ENCODE measurements around the gene ADCY2.

The ADCY2 gene

DNA sequence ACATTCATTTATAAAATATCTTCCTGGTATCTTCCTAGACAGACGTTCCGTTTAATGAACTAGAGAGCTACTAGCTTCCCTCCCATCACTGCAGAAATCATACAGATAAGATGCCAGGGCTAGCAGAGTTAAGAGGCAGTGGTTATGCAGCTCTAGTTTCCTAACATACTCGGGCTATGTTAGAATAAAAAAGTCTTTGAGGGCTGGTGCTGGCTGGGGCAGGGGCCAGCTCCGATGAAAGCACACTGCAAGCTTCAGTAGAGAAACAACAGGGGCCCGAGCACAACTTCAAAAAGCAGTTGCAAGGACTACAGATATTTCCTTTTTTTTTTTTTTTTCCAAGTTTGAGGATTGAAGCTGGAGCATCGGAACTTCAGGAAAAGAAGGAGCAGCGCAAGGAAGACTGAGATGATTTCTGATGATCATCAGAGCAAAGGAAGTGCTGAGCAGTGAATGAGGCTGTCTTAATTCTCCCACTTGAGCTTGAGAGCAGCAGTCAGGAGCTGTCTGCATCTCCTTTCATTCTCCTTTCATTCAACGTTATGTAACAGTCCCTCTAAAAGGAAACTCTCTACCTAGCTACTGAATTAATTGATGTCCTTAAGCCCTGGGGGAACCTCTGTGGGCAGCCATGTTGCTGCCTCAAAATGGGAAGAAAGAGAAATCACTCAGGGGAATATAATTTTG lies 47.6 kb upstream of the ADCY2 start:
- TF ChIP-seq ESRRG (CRISPR knock-in tag; IDR thresholded peaks at IDR 0.05): no peak
- TF ChIP-seq, protein P1, sequence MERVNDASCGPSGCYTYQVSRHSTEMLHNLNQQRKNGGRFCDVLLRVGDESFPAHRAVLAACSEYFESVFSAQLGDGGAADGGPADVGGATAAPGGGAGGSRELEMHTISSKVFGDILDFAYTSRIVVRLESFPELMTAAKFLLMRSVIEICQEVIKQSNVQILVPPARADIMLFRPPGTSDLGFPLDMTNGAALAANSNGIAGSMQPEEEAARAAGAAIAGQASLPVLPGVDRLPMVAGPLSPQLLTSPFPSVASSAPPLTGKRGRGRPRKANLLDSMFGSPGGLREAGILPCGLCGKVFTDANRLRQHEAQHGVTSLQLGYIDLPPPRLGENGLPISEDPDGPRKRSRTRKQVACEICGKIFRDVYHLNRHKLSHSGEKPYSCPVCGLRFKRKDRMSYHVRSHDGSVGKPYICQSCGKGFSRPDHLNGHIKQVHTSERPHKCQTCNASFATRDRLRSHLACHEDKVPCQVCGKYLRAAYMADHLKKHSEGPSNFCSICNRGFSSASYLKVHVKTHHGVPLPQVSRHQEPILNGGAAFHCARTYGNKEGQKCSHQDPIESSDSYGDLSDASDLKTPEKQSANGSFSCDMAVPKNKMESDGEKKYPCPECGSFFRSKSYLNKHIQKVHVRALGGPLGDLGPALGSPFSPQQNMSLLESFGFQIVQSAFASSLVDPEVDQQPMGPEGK (CRISPR knock-in tag; IDR thresholded peaks at IDR 0.05; ENCODE audit: borderline replicate concordance): no peak
- no peak for TF ChIP-seq ZNF565 (CRISPR knock-in tag; conservative IDR thresholded peaks at IDR 0.05; ENCODE audit: low read depth)
- no peak for TF ChIP-seq OSR1 (CRISPR knock-in tag; IDR thresholded peaks at IDR 0.05)
- no peak for TF ChIP-seq RARB (CRISPR knock-in tag; IDR thresholded peaks at IDR 0.05)
- TF ChIP-seq TCF4 (CRISPR knock-in tag; IDR thresholded peaks at IDR 0.05; ENCODE audit: borderline replicate concordance): no peak
- TF ChIP-seq ZC3H10 (CRISPR knock-in tag; IDR thresholded peaks at IDR 0.05): no peak
- no peak for TF ChIP-seq GLIS3 (CRISPR knock-in tag; IDR thresholded peaks at IDR 0.05)
- no peak for TF ChIP-seq TOX (CRISPR knock-in tag; IDR thresholded peaks at IDR 0.05; ENCODE audit: borderline replicate concordance)
- TF ChIP-seq, protein P2, sequence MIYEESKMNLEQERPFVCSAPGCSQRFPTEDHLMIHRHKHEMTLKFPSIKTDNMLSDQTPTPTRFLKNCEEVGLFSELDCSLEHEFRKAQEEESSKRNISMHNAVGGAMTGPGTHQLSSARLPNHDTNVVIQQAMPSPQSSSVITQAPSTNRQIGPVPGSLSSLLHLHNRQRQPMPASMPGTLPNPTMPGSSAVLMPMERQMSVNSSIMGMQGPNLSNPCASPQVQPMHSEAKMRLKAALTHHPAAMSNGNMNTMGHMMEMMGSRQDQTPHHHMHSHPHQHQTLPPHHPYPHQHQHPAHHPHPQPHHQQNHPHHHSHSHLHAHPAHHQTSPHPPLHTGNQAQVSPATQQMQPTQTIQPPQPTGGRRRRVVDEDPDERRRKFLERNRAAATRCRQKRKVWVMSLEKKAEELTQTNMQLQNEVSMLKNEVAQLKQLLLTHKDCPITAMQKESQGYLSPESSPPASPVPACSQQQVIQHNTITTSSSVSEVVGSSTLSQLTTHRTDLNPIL (CRISPR knock-in tag; IDR thresholded peaks at IDR 0.05; ENCODE audit: low read depth): no peak
- no peak for TF ChIP-seq ZFP30 (CRISPR knock-in tag; IDR thresholded peaks at IDR 0.05)
- TF ChIP-seq ISL1 (CRISPR knock-in tag; IDR thresholded peaks at IDR 0.05): no peak
- no peak for TF ChIP-seq PPARA (CRISPR knock-in tag; IDR thresholded peaks at IDR 0.05; ENCODE audit: borderline replicate concordance)
- no peak for TF ChIP-seq SNAI2 (CRISPR knock-in tag; IDR thresholded peaks at IDR 0.05)
- no peak for TF ChIP-seq ZFP3 (CRISPR knock-in tag; IDR thresholded peaks at IDR 0.05)
- ATAC-seq: no peak

DNA sequence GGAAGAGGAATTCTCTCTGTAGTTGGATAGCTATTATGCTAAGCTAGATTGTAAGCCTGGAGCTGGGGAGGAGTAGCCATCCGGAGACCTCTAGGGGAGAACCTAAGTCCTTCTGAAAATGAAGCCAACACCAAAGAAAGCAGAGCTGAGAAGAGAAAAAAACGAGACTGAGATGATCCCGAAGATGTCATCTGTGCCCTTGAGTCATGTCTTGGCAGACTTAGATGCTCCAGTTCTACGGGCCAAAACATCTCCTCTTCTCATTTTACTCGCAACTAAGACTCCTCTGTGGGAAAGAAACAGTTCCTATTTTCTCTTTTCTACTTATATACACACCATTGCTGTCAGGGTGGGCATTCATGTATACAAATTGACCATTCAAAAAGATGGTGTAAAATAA lies 34.3 kb upstream of the ADCY2 start:
- no peak for ATAC-seq
- no peak for TF ChIP-seq PPARA (CRISPR knock-in tag; IDR thresholded peaks at IDR 0.05; ENCODE audit: borderline replicate concordance)

DNA sequence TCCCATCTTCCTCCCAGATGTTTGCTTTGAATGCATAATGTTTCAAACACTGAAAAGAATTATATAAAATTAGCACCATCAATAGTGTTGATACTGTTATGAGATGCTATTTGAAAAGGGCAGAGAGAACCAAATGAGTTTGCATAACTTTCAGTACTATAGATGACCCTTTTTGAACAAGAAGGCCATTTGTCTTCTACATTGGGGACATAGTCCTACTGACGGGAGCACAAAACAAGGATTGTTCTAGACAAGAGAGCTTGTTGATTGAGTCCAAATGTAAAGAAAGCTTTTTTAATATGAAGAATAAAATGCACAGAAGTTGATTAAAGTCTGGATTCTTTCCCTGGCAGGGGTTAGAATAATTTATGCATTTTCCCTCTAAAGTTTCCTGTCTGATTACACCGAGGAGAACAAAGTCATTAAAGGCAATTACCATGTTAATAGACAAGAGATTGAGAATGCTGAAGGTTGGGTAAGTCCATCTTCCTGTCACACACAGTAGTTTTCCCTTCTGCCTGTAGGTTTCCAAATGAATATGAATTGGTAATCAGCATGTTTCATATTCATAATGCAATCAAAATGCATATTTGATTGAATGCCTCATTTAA lies 32.8 kb upstream of the ADCY2 start:
- no peak for ATAC-seq

More for the DNA sequence above, 32.8 kb upstream of the ADCY2 start:
- no peak for TF ChIP-seq TOX (CRISPR knock-in tag; IDR thresholded peaks at IDR 0.05; ENCODE audit: borderline replicate concordance)
- no peak for TF ChIP-seq ZNF70 (CRISPR knock-in tag; IDR thresholded peaks at IDR 0.05)
- no peak for TF ChIP-seq TCF4 (CRISPR knock-in tag; IDR thresholded peaks at IDR 0.05; ENCODE audit: borderline replicate concordance)
- TF ChIP-seq, protein P3, sequence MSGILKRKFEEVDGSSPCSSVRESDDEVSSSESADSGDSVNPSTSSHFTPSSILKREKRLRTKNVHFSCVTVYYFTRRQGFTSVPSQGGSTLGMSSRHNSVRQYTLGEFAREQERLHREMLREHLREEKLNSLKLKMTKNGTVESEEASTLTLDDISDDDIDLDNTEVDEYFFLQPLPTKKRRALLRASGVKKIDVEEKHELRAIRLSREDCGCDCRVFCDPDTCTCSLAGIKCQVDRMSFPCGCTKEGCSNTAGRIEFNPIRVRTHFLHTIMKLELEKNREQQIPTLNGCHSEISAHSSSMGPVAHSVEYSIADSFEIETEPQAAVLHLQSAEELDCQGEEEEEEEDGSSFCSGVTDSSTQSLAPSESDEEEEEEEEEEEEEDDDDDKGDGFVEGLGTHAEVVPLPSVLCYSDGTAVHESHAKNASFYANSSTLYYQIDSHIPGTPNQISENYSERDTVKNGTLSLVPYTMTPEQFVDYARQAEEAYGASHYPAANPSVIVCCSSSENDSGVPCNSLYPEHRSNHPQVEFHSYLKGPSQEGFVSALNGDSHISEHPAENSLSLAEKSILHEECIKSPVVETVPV (CRISPR knock-in tag; IDR thresholded peaks at IDR 0.05): no peak
- TF ChIP-seq, protein P4, sequence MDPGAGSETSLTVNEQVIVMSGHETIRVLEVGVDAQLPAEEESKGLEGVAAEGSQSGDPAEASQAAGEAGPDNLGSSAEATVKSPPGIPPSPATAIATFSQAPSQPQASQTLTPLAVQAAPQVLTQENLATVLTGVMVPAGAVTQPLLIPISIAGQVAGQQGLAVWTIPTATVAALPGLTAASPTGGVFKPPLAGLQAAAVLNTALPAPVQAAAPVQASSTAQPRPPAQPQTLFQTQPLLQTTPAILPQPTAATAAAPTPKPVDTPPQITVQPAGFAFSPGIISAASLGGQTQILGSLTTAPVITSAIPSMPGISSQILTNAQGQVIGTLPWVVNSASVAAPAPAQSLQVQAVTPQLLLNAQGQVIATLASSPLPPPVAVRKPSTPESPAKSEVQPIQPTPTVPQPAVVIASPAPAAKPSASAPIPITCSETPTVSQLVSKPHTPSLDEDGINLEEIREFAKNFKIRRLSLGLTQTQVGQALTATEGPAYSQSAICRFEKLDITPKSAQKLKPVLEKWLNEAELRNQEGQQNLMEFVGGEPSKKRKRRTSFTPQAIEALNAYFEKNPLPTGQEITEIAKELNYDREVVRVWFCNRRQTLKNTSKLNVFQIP (CRISPR knock-in tag; IDR thresholded peaks at IDR 0.05; ENCODE audit: borderline replicate concordance, low read depth): no peak
- TF ChIP-seq RARB (CRISPR knock-in tag; IDR thresholded peaks at IDR 0.05): no peak
- TF ChIP-seq, protein P5, sequence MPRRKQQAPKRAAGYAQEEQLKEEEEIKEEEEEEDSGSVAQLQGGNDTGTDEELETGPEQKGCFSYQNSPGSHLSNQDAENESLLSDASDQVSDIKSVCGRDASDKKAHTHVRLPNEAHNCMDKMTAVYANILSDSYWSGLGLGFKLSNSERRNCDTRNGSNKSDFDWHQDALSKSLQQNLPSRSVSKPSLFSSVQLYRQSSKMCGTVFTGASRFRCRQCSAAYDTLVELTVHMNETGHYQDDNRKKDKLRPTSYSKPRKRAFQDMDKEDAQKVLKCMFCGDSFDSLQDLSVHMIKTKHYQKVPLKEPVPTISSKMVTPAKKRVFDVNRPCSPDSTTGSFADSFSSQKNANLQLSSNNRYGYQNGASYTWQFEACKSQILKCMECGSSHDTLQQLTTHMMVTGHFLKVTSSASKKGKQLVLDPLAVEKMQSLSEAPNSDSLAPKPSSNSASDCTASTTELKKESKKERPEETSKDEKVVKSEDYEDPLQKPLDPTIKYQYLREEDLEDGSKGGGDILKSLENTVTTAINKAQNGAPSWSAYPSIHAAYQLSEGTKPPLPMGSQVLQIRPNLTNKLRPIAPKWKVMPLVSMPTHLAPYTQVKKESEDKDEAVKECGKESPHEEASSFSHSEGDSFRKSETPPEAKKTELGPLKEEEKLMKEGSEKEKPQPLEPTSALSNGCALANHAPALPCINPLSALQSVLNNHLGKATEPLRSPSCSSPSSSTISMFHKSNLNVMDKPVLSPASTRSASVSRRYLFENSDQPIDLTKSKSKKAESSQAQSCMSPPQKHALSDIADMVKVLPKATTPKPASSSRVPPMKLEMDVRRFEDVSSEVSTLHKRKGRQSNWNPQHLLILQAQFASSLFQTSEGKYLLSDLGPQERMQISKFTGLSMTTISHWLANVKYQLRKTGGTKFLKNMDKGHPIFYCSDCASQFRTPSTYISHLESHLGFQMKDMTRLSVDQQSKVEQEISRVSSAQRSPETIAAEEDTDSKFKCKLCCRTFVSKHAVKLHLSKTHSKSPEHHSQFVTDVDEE (CRISPR knock-in tag; IDR thresholded peaks at IDR 0.05): no peak
- no peak for TF ChIP-seq ZNF565 (CRISPR knock-in tag; conservative IDR thresholded peaks at IDR 0.05; ENCODE audit: low read depth)
- TF ChIP-seq, protein P1 (CRISPR knock-in tag; IDR thresholded peaks at IDR 0.05; ENCODE audit: borderline replicate concordance): no peak
- TF ChIP-seq ESRRG (CRISPR knock-in tag; IDR thresholded peaks at IDR 0.05): no peak
- no peak for TF ChIP-seq ZC3H10 (CRISPR knock-in tag; IDR thresholded peaks at IDR 0.05)
- no peak for TF ChIP-seq CSDC2 (CRISPR knock-in tag; IDR thresholded peaks at IDR 0.05)
- TF ChIP-seq BACH2 (CRISPR knock-in tag; IDR thresholded peaks at IDR 0.05; ENCODE audit: borderline replicate concordance): no peak
- no peak for TF ChIP-seq SNAI2 (CRISPR knock-in tag; IDR thresholded peaks at IDR 0.05)
- no peak for TF ChIP-seq PPARA (CRISPR knock-in tag; IDR thresholded peaks at IDR 0.05; ENCODE audit: borderline replicate concordance)
- no peak for TF ChIP-seq OSR1 (CRISPR knock-in tag; IDR thresholded peaks at IDR 0.05)
- no peak for TF ChIP-seq ZNF8 (CRISPR knock-in tag; IDR thresholded peaks at IDR 0.05)

Measured in SK-N-SH treated with all-trans-retinoic acid at 6 μM for 48 hours (cell line).